ENCODE results near the gene THADA.

The THADA gene

DNA sequence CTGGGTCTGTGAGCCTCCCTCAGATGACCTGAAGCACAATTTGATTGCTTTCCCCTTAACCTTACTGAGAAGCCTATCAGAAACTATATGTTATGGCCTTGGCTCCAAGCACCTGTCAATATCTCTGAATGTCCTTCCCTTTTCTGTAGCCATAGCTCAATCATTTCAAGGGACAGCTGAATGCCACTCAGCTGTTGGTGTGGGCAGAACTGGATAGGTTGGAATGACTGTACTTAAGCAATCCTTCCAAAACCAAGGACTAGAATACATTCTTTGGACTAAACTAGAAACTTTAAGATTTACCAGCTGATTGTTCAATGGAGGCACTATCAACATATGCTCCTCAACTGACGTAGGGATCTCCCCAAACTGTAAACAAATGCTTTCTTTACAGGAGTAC is 159.4 kb downstream of the THADA start:
- no peak overlapping the region for H3K4me3 ChIP-seq (ENCODE audit: control insufficient read depth, low read depth, low read length)
- no peak for DNase-seq (ENCODE audit: low read depth)
- TF ChIP-seq, protein P1, sequence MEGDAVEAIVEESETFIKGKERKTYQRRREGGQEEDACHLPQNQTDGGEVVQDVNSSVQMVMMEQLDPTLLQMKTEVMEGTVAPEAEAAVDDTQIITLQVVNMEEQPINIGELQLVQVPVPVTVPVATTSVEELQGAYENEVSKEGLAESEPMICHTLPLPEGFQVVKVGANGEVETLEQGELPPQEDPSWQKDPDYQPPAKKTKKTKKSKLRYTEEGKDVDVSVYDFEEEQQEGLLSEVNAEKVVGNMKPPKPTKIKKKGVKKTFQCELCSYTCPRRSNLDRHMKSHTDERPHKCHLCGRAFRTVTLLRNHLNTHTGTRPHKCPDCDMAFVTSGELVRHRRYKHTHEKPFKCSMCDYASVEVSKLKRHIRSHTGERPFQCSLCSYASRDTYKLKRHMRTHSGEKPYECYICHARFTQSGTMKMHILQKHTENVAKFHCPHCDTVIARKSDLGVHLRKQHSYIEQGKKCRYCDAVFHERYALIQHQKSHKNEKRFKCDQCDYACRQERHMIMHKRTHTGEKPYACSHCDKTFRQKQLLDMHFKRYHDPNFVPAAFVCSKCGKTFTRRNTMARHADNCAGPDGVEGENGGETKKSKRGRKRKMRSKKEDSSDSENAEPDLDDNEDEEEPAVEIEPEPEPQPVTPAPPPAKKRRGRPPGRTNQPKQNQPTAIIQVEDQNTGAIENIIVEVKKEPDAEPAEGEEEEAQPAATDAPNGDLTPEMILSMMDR (IDR thresholded peaks at IDR 0.05; ENCODE audit: control insufficient read depth, insufficient read depth, low read depth, low read length, missing control alignments), result no peak

DNA sequence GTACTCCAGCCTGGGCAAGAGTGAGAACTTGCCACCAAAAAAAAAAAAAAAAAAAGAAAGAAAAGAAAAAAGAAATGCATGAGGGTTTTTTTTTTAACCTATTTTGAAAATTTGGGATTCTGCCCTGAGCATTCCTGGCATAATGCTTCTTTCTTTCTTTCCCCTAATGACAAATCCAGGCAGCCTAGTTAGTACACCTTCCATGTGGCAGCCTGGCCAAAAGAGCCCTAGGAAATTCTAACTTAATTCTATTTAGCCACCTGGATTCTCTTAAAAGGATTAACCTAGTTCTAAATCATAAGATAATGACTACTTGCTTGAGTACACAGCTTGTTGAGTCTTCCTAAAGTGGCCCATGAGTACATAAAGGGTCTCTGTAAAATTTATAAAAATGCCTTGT is 160.1 kb downstream of the THADA start:
- DNase-seq (ENCODE audit: low read depth), result no peak
- H3K4me3 ChIP-seq (ENCODE audit: control insufficient read depth, low read depth, low read length), result no peak overlapping the region
- TF ChIP-seq, protein P1 (IDR thresholded peaks at IDR 0.05; ENCODE audit: control insufficient read depth, insufficient read depth, low read depth, low read length, missing control alignments), result no peak

DNA sequence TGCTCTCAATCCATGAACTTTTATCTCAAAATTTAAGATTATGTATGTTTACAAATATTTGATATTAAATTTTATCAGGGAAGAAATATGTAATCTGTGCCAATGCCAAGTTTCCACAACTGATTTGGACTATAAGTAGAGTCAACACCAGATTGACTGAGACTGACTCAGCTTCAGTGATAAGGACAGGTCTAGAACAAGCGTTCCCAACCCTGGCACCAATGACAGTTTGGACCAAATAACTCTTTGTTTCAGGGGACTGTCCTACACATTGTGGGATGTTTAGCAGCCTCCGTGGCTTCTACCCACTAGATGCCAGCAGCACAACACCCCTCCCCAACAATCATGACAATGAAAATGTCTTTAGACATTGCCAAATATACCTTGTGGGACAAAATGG is 165.3 kb downstream of the THADA start:
- TF ChIP-seq, protein P1 (IDR thresholded peaks at IDR 0.05; ENCODE audit: control insufficient read depth, insufficient read depth, low read depth, low read length, missing control alignments), result no peak
- no peak overlapping the region for H3K4me3 ChIP-seq (ENCODE audit: control insufficient read depth, low read depth, low read length)

DNA sequence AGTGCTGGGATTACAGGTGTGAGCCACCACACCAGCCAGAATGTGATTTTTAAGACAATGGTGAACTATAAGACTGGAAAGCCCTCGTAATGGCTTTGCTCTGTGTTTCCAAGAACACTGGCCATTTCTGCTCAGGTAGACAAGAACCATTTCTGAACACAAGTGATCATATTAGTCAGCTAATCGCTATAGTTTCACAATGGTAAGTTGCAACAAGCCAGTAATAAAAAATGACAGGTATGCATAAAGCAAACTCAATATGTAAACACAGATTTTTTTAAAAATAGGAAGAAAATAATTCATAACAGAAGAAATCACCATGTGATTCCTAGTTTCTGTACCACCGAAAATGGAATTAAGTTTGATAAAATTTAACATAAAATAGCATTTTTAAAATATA is 166.5 kb downstream of the THADA start:
- TF ChIP-seq, protein P1 (IDR thresholded peaks at IDR 0.05; ENCODE audit: control insufficient read depth, insufficient read depth, low read depth, low read length, missing control alignments), result no peak
- DNase-seq (ENCODE audit: low read depth), result no peak
- no peak overlapping the region for H3K4me3 ChIP-seq (ENCODE audit: control insufficient read depth, low read depth, low read length)

More for the DNA sequence above, 165.3 kb downstream of the THADA start:
- no peak for DNase-seq (ENCODE audit: low read depth)

DNA sequence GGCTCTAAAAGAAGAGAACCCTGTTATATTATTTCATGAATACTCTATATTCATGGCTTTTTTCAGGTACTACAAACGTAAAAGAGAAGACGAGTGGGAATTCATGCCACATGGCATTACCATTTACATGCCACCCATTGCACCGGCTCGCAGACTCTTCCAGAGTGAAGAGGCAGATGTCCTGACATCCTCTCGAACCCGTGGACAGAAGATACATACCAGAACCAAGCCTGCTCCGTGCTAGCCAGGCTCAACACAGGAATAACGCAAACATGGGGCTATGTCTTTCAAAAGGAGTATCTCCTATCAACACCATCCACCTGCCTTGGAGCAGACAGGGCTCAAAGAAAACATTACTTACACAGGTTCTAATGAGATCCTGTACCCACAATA is 168.8 kb downstream of the THADA start:
- H3K4me3 ChIP-seq (ENCODE audit: control insufficient read depth, low read depth, low read length), result no peak overlapping the region
- no peak for DNase-seq (ENCODE audit: low read depth)
- TF ChIP-seq, protein P1 (IDR thresholded peaks at IDR 0.05; ENCODE audit: control insufficient read depth, insufficient read depth, low read depth, low read length, missing control alignments), result no peak

DNA sequence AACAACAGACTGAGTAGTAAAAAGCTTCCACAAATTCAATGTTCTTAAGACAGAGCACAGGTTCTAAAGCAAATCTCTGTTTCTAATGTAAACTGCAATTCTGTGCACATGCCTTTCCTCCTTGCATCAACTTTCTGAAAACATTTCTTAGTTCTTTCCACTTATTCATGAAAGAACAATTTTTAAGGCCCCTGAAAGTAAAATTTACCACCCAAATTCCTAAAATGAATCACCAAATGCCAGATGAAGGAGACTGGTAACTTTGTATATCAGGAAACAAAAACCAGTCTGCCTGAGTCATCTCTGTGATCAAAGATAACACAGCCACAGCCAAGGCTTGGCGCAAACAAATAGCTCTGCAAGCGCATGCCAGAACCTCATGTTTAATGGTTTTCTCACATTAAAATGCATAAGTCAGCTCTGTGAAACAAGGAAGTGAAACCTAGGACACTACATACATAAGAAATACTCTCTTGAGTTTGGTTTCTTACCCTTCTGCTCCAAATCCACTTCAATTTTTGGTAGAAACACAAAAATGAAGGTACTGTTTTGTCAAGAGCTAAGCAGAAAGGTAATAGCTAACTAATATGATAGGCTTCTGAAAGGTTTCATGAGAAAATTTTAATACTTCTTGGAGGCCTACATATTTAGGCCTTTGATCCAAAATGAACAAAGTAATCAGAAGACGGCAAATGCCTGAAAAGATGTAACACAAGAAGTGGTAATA is 169.4 kb downstream of the THADA start:
- no peak overlapping the region for H3K4me3 ChIP-seq (ENCODE audit: control insufficient read depth, low read depth, low read length)
- peak; percentile 94 for DNase-seq (ENCODE audit: low read depth)
- TF ChIP-seq, protein P1 (IDR thresholded peaks at IDR 0.05; ENCODE audit: control insufficient read depth, insufficient read depth, low read depth, low read length, missing control alignments), result no peak

Data from AG09309 (cell line).